SU-DHL-6 (cell line): ENCODE measurements around the gene VAMP3.

Source experiments
- EZH2phosphoT487 ChIP-seq: fragments of 200-600 bp; sonication (generic), shearing (Covaris generic); conservative IDR thresholded peaks from 2 replicates; pipeline ENCODE4 v1.6.1; 2018; ENCODE audit warnings: mild to moderate bottlenecking, antibody characterized with exemption, low read length, moderate library complexity, mixed read lengths
- TF ChIP-seq, protein P1 (sequence below): fragments of 200-600 bp; sonication (generic); IDR thresholded peaks from one replicate; pipeline ENCODE4 v1.5.1; 2017; ENCODE audit warnings: antibody characterized with exemption, mild to moderate bottlenecking, low read length, moderate library complexity; ENCODE audit not compliant: insufficient read depth, poor library complexity, severe bottlenecking

DNA sequence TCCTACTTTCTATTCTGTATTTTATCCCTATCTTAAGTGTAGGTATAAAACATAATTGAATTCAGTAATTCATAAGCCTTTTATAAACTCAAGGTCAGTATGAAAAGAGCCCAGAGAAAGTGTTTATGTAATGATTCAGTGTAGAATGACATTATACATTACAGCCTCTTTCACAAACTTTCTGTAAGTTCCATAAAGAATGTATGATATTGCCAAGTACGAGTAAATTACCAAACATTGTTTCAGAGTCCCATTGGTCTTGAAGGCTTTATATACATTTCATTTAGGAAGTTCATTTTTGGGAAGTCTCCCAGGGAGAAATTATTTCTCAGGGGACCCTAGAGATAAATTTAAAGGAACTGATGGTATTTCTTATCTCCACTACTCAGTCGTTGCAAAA is 37.8 kb upstream of the VAMP3 start:
- TF ChIP-seq, protein P1, sequence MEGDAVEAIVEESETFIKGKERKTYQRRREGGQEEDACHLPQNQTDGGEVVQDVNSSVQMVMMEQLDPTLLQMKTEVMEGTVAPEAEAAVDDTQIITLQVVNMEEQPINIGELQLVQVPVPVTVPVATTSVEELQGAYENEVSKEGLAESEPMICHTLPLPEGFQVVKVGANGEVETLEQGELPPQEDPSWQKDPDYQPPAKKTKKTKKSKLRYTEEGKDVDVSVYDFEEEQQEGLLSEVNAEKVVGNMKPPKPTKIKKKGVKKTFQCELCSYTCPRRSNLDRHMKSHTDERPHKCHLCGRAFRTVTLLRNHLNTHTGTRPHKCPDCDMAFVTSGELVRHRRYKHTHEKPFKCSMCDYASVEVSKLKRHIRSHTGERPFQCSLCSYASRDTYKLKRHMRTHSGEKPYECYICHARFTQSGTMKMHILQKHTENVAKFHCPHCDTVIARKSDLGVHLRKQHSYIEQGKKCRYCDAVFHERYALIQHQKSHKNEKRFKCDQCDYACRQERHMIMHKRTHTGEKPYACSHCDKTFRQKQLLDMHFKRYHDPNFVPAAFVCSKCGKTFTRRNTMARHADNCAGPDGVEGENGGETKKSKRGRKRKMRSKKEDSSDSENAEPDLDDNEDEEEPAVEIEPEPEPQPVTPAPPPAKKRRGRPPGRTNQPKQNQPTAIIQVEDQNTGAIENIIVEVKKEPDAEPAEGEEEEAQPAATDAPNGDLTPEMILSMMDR: no peak
- no peak for TF ChIP-seq EZH2phosphoT487
